HT-29 (cell line): Measurements from ENCODE around the gene HSD11B1. TPM values are rescaled to one million over a fixed set of nuclear protein-coding genes. Genes with fewer than 3 reads are reported as not detected.

Experiments used
- DNase-seq: peaks from one replicate; pipeline ENCODE4 v3.0.0-alpha.2; 2015; ENCODE audit warnings: low spot score
- total RNA-seq: library from RNA; depleted of rRNA; stranded (reverse); fragments of >200 nt; shearing (Covaris generic); gene quantifications from 2 replicates; pipeline ENCODE4 v1.2.3, GENCODE V29; 2014

HSD11B1 gene
- total RNA-seq, 1 experiment from 2014 or later, result not detected

GRCh38 chr1:209755256-209755655 is 50.6 kb downstream of the HSD11B1 start:
- no peak for DNase-seq

GRCh38 chr1:209755926-209756614 is 51.4 kb downstream of the HSD11B1 start, which contains the start of gene TRAF3IP3:
Gene TRAF3IP3, plus strand, starts transcription at chr1:209756053. Its CDS starts 3,987 bp downstream, at chr1:209760040.
- DNase-seq, result no peak

- no peak for DNase-seq
Observed at GRCh38 chr1:209756615-209757445, 52.2 kb downstream of the HSD11B1 start.

- DNase-seq, result no peak
Observed at GRCh38 chr1:209758400-209758799, 53.8 kb downstream of the HSD11B1 start.

GRCh38 chr1:209759829-209760359 is 55.2 kb downstream of the HSD11B1 start:
- no peak for DNase-seq

GRCh38 chr1:209761011-209761635 is 56.5 kb downstream of the HSD11B1 start:
- no peak for DNase-seq

GRCh38 chr1:209766051-209766450 is 61.4 kb downstream of the HSD11B1 start:
- no peak for DNase-seq

GRCh38 chr1:209767096-209767495 is 62.5 kb downstream of the HSD11B1 start:
- DNase-seq, result no peak

GRCh38 chr1:209767706-209768105 is 63.1 kb downstream of the HSD11B1 start:
- no peak for DNase-seq

GRCh38 chr1:209768354-209768774 is 63.7 kb downstream of the HSD11B1 start:
- no peak for DNase-seq

- no peak for DNase-seq
Observed at GRCh38 chr1:209769171-209769904, 64.7 kb downstream of the HSD11B1 start.

- no peak for DNase-seq
Observed at GRCh38 chr1:209769971-209770370, 65.3 kb downstream of the HSD11B1 start.

GRCh38 chr1:209770636-209771415 is 66.2 kb downstream of the HSD11B1 start:
- no peak for DNase-seq

- no peak for DNase-seq
Observed at GRCh38 chr1:209772126-209772525, 67.5 kb downstream of the HSD11B1 start.

GRCh38 chr1:209774592-209774991 is 69.9 kb downstream of the HSD11B1 start:
- no peak for DNase-seq

- DNase-seq, result no peak
Observed at GRCh38 chr1:209775678-209776077, 71.0 kb downstream of the HSD11B1 start.

GRCh38 chr1:209777587-209777986 is 72.9 kb downstream of the HSD11B1 start:
- DNase-seq, result no peak

GRCh38 chr1:209778102-209778501 is 73.5 kb downstream of the HSD11B1 start:
- DNase-seq, result no peak

GRCh38 chr1:209780268-209780667 is 75.6 kb downstream of the HSD11B1 start:
- DNase-seq, result no peak

GRCh38 chr1:209783386-209783785 is 78.7 kb downstream of the HSD11B1 start:
- no peak for DNase-seq
